BJ (cell line): Measurements from ENCODE around the gene NCAPD3. TPM values are rescaled to one million over a fixed set of nuclear protein-coding genes. Genes with fewer than 3 reads are reported as not detected.

ENCODE experiments used
- CTCF ChIA-PET: fragments of 350-600 bp; formaldehyde crosslinking; extraction: SDS; loops from one replicate; lab custom pipeline; 2021; ENCODE audit warnings: antibody characterized with exemption, inconsistent platforms; lab: Yijun Ruan, JAX
- POLR2A ChIA-PET: fragments of 300-600 bp; sonication (Branson Sonifier 250); formaldehyde crosslinking; extraction: SDS; loops from one replicate; lab custom pipeline; 2021; ENCODE audit warnings: antibody characterized with exemption; lab: Charles Lee
- DNase-seq: peaks from one replicate; pipeline ENCODE4 v3.0.0-alpha.2; 2011; ENCODE audit warnings: low read depth
- H3K27me3 ChIP-seq: 2 replicates; pipeline ENCODE4 v1.6.0; 2011; ENCODE audit warnings: low read length; ENCODE audit not compliant: control insufficient read depth, insufficient read depth
- H3K36me3 ChIP-seq: 2 replicates; pipeline ENCODE4 v1.5.1; 2011; ENCODE audit warnings: low read length; ENCODE audit not compliant: control insufficient read depth, insufficient read depth
- H3K4me3 ChIP-seq: 2 replicates; pipeline ENCODE4 v1.5.1; 2011; ENCODE audit warnings: low read depth, mild to moderate bottlenecking, control low read depth, low read length
- polyA plus RNA-seq: library from polyadenylated mRNA; depleted of rRNA; stranded (reverse); fragments of >200 nt; gene quantifications from 2 replicates; pipeline ENCODE4 v1.2.3, GENCODE V29; 2011
- TF ChIP-seq, protein P1 (sequence below): IDR thresholded peaks from 2 replicates; pipeline ENCODE4 v1.5.1; 2011; ENCODE audit warnings: low read depth, mild to moderate bottlenecking, control low read depth, inconsistent platforms, low read length, moderate library complexity; ENCODE audit not compliant: insufficient read depth

NCAPD3 gene
- polyA plus RNA-seq, 1 experiment, result 18.1 TPM

DNA sequence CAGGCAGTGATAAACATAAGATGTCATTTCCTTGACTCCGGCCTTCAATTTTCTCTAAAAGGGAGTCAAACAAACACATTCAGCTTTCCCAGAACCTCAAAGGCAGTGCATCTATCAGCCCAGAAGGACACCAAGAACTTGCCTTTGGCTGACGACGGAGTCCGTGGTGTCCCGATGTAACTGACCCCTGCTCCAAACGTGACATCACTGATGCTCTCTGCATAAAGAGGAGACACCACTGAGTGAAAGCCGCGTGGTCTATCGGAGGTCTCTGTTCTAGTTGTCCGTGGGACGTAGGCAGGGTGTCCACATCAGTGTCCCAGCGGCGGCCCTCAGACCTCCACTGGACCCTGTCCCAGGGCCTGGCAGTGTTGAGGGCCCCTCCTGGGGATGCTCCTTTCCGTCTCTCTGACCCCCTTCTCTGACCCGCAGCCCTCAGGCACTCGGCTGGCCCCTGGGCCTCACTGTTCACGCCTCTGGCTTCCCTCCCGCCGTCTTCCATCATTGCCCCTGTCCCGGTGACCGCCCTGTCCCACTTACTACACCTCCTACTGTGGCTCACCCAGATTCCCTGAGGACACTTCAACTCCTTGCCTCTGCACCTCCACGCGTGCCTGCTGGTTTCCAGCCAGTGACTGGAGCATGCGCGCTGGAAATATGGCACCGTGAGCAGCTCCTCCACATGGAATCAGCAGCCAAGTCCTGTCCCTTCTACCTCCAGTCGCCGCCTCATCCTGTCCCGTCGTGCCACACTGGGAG lies 70.4 kb downstream of the NCAPD3 start:
- no peak for DNase-seq
- H3K36me3 ChIP-seq, result peaks cover 10% of the 10 kb centered on the region
- ChIA-PET POLR2A (no interaction called here), CTCF (interaction anchor here (0.6 to 2.3 kb wide), 4 partner anchors 9 to 148 kb away, joined by 3 to 8 read pairs (median 3); no protein-coding TSS in a partner anchor)
- TF ChIP-seq, protein P1, sequence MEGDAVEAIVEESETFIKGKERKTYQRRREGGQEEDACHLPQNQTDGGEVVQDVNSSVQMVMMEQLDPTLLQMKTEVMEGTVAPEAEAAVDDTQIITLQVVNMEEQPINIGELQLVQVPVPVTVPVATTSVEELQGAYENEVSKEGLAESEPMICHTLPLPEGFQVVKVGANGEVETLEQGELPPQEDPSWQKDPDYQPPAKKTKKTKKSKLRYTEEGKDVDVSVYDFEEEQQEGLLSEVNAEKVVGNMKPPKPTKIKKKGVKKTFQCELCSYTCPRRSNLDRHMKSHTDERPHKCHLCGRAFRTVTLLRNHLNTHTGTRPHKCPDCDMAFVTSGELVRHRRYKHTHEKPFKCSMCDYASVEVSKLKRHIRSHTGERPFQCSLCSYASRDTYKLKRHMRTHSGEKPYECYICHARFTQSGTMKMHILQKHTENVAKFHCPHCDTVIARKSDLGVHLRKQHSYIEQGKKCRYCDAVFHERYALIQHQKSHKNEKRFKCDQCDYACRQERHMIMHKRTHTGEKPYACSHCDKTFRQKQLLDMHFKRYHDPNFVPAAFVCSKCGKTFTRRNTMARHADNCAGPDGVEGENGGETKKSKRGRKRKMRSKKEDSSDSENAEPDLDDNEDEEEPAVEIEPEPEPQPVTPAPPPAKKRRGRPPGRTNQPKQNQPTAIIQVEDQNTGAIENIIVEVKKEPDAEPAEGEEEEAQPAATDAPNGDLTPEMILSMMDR, result no peak
- no peak overlapping the region for H3K4me3 ChIP-seq
- H3K27me3 ChIP-seq, result no peaks in the 10 kb centered on the region

DNA sequence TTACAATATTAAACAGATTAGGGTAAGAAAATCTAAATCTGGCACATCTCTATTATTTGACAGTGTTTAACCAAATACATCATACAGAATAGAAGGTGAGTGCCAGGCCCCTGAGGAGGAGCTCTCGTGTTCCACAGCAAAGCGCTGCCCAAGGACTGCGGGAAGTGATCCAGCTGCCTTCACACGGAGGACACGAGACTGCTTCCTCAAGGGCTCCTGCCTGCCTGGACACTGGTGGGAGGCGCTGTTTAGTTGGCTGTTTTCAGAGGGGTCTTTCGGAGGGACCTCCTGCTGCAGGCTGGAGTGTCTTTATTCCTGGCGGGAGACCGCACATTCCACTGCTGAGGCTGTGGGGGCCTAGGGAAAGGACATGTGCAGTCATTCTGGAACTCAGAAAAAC lies 71.1 kb downstream of the NCAPD3 start:
- ChIA-PET POLR2A (no interaction called here), CTCF (interaction anchor here (1.0 to 2.3 kb wide), 2 partner anchors 9 to 13 kb away, joined by 3 to 8 read pairs; no protein-coding TSS in a partner anchor)
- DNase-seq, result no peak
- Histone ChIP-seq H3K4me3 (no peak overlapping the region), H3K27me3 (no peaks in the 10 kb centered on the region), H3K36me3 (peaks cover 10% of the 10 kb centered on the region)
- TF ChIP-seq, protein P1, result no peak

DNA sequence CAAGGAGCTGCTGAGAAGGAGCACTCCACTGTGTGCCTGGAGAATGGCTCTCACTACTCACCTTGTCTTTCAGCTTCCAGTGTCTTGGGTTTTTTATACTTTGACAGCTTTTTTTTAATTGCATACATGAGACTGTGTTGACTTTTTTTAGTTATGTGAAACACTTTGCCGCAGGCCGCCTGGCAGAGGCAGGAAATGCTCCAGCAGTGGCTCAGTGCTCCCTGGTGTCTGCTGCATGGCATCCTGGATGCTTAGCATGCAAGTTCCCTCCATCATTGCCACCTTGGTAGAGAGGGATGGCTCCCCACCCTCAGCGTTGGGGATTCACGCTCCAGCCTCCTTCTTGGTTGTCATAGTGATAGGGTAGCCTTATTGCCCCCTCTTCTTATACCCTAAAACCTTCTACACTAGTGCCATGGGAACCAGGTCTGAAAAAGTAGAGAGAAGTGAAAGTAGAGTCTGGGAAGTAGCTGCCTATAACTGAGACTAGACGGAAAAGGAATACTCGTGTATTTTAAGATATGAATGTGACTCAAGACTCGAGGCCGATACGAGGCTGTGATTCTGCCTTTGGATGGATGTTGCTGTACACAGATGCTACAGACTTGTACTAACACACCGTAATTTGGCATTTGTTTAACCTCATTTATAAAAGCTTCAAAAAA lies 72.6 kb downstream of the NCAPD3 start:
- H3K36me3 ChIP-seq, result peaks cover 10% of the 10 kb centered on the region
- no peak for DNase-seq
- no peak overlapping the region for H3K4me3 ChIP-seq
- no peaks in the 10 kb centered on the region for H3K27me3 ChIP-seq
- ChIA-PET CTCF (interaction anchor here (0.8 to 1.6 kb wide), 3 partner anchors 9 to 101 kb away, joined by 3 to 6 read pairs (median 3); no protein-coding TSS in a partner anchor), POLR2A (no interaction called here)
- TF ChIP-seq, protein P1, result no peak

- TF ChIP-seq, protein P1, result no peak
- ChIA-PET CTCF (interaction anchor here (1.0 to 1.6 kb wide), 3 partner anchors 10 to 223 kb away, joined by 3 to 6 read pairs (median 4); no protein-coding TSS in a partner anchor), POLR2A (no interaction called here)
- Histone ChIP-seq H3K27me3 (no peaks in the 10 kb centered on the region), H3K36me3 (peaks cover 10% of the 10 kb centered on the region), H3K4me3 (no peak overlapping the region)
- no peak for DNase-seq
These were observed 73.4 kb downstream of the NCAPD3 start for GRCh38 chr11:134150195-134150903.

DNA sequence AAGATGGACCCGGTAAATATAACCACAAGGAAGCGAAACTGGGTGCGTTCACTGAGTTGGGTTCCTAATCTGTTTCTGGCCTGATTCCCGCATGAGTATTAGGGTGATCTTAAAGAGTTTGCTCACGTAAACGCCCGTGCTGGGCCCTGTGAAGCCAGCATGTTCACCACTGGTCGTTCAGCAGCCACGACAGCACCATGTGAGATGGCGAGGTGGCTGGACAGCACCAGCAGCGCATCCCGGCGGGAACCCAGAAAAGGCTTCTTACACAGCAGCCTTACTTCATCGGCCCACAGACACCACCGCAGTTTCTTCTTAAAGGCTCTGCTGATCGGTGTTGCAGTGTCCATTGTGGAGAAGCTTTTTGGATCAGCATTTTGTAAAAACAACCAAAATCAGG lies 74.4 kb downstream of the NCAPD3 start:
- POLR2A ChIA-PET, result no interaction called here

More for the DNA sequence above, 74.4 kb downstream of the NCAPD3 start:
- DNase-seq, result no peak
- TF ChIP-seq, protein P1, result no peak
- no peaks in the 10 kb centered on the region for H3K27me3 ChIP-seq
- CTCF ChIA-PET, result interaction anchor here (1.6 kb wide), 1 partner anchor 9 kb away, joined by 6 read pairs; no protein-coding TSS in a partner anchor
- no peak overlapping the region for H3K4me3 ChIP-seq
- peaks cover 11% of the 10 kb centered on the region for H3K36me3 ChIP-seq
